CD4-positive, alpha-beta T cell (primary cell): ENCODE results near the gene IGLL5. TPM values are rescaled to one million over a fixed set of nuclear protein-coding genes. Genes with fewer than 3 reads are reported as not detected.

ENCODE experiments used
- ATAC-seq: fragments of 200-7000 bp; cut with Tn5 transposase; one replicate; pipeline ENCODE4 v1.10.0; 2022; ENCODE audit warnings: mild to moderate bottlenecking; ENCODE audit not compliant: poor library complexity
- CTCF ChIA-PET: fragments of 350-600 bp; sonication (Branson Sonifier 250); formaldehyde crosslinking; loops from one replicate; lab custom pipeline; 2021; ENCODE audit warnings: antibody characterized with exemption, inconsistent platforms; lab: Charles Lee
- POLR2A ChIA-PET: fragments of 350-600 bp; sonication (Branson Sonifier 250); formaldehyde crosslinking; loops from one replicate; lab custom pipeline; 2021; ENCODE audit warnings: antibody characterized with exemption, inconsistent platforms; lab: Charles Lee
- DNase-seq, 14 experiments: peaks; one replicate each; pipeline ENCODE4 v3.0.0-alpha.2; 2013 to 2020; ENCODE audit warnings: mixed read lengths in 2 of 14
- H3K27ac ChIP-seq, 2 donors: one replicate each; pipeline versions ENCODE4 v1.5.1 to v1.7.0; 2013; ENCODE audit warnings: low read length in 2 of 2, low read depth in 1 of 2, mild to moderate bottlenecking in 1 of 2
- H3K27me3 ChIP-seq, 2 experiments: 1 replicate in 1 of 2; 2 replicates in 1 of 2; pipeline versions ENCODE4 v1.6.1 to v1.7.0; 2013; ENCODE audit warnings: low read length in 2 of 2, control low read depth in 1 of 2, mild to moderate bottlenecking in 1 of 2, moderate library complexity in 1 of 2; ENCODE audit not compliant: insufficient read depth in 2 of 2, control insufficient read depth in 1 of 2
- H3K36me3 ChIP-seq: one replicate; pipeline ENCODE4 v1.6.1; 2013; ENCODE audit warnings: low read length, control low read depth; ENCODE audit not compliant: insufficient read depth
- H3K4me1 ChIP-seq: one replicate; pipeline ENCODE4 v1.6.1; 2013; ENCODE audit warnings: low read length, control low read depth; ENCODE audit not compliant: insufficient read depth
- H3K4me3 ChIP-seq: one replicate; pipeline ENCODE4 v1.5.1; 2013; ENCODE audit warnings: mild to moderate bottlenecking, low read length, moderate library complexity
- H3K9me3 ChIP-seq, 2 experiments: 1 replicate in 1 of 2; 2 replicates in 1 of 2; pipeline versions ENCODE4 v1.6.1 to v1.7.0; 2013; ENCODE audit warnings: low read length in 2 of 2, mild to moderate bottlenecking in 2 of 2, control low read depth in 1 of 2, moderate library complexity in 1 of 2; ENCODE audit not compliant: control insufficient read depth in 1 of 2, insufficient read depth in 1 of 2
- H3K27ac Mint-ChIP-seq: one replicate; pipeline ENCODE4 v1.8.0; 2020; ENCODE audit warnings: mixed read lengths
- H3K27me3 Mint-ChIP-seq: one replicate; pipeline ENCODE4 v1.8.0; 2021; ENCODE audit warnings: mixed read lengths
- H3K36me3 Mint-ChIP-seq: one replicate; pipeline ENCODE4 v1.8.0; 2021; ENCODE audit warnings: low read depth, mixed read lengths
- H3K4me1 Mint-ChIP-seq: one replicate; pipeline ENCODE4 v1.8.0; 2021; ENCODE audit warnings: low read depth, mixed read lengths
- H3K4me3 Mint-ChIP-seq: one replicate; pipeline ENCODE4 v1.8.0; 2020; ENCODE audit warnings: mild to moderate bottlenecking, mixed read lengths
- H3K9me3 Mint-ChIP-seq: one replicate; pipeline ENCODE4 v1.8.0; 2020; ENCODE audit warnings: mixed read lengths
- CTCF ChIP-seq: fragments of 200-600 bp; IDR thresholded peaks from one replicate; pipeline ENCODE4 v1.8.0; 2022; ENCODE audit warnings: antibody characterized with exemption, mild to moderate bottlenecking
- intact Hi-C, 2 experiments: fragments of 100-400 bp; cut with DNase I in 1 of 2; cut with micrococcal nuclease in 1 of 2; formaldehyde crosslinking; loops; one replicate each; pipeline versions ENCODE4 v1.15.1 to v1.9.0; 2023 to 2025; cut with DNase I, micrococcal nuclease
- total RNA-seq, 174 experiments: library from RNA in 2 of 174; stranded (reverse) in 2 of 174; gene quantifications; one replicate each; pipeline ENCODE4 v1.2.3 and lab custom pipeline; 2021 to 2026

Gene IGLL5
- total RNA-seq, 2 experiments from 2014 or later: not detected

GRCh38 chr22:22843848-22844247, 43.8 kb upstream of the IGLL5 start:
- no peak overlapping the region for H3K4me3 Mint-ChIP-seq
- DNase-seq (no peak), ATAC-seq (no peak)
- peaks cover 4% of the 10 kb centered on the region for H3K9me3 Mint-ChIP-seq
- no peaks in the 10 kb centered on the region for H3K36me3 Mint-ChIP-seq
- no peak for TF ChIP-seq CTCF
- ChIA-PET CTCF (no interaction called here), POLR2A (no interaction called here)
- peaks cover 53% of the 10 kb centered on the region for H3K4me1 Mint-ChIP-seq
- intact Hi-C loops: loop anchor here in 1 of 2 experiments (2.0 kb wide), 1 partner anchor 23 kb away; no protein-coding TSS in a partner anchor
- peaks cover 0 to 4% of the 10 kb centered on the region in 2 experiments for H3K9me3 ChIP-seq
- H3K27me3 Mint-ChIP-seq: no peaks in the 10 kb centered on the region
- H3K27ac Mint-ChIP-seq: no peak overlapping the region
- H3K36me3 ChIP-seq: no peaks in the 10 kb centered on the region
- H3K4me3 ChIP-seq: no peak overlapping the region
- H3K27ac ChIP-seq: no peak overlapping the region
- peaks cover 12% of the 10 kb centered on the region for H3K4me1 ChIP-seq
- H3K27me3 ChIP-seq: no peaks in the 10 kb centered on the region

- TF ChIP-seq CTCF: no peak
- no peaks in the 10 kb centered on the region for H3K36me3 Mint-ChIP-seq
- ChIA-PET CTCF (interaction anchor here (0.8 to 1.9 kb wide), 7 partner anchors 28 to 120 kb away, joined by 3 to 9 read pairs (median 6); no protein-coding TSS in a partner anchor), POLR2A (interaction anchor here (1.1 to 1.2 kb wide), 2 partner anchors 8 to 37 kb away, joined by 4 read pairs; no protein-coding TSS in a partner anchor)
- no peak for DNase-seq
- no peak overlapping the region for H3K27ac ChIP-seq
- no peaks in the 10 kb centered on the region for H3K36me3 ChIP-seq
- intact Hi-C loops: loop anchor here (2.0 to 5.0 kb wide), 3 partner anchors 26 to 44 kb away; no protein-coding TSS in a partner anchor
- no peaks in the 10 kb centered on the region for H3K27me3 Mint-ChIP-seq
- no peak overlapping the region for H3K4me3 ChIP-seq
- peaks cover 64% of the 10 kb centered on the region for H3K4me1 Mint-ChIP-seq
- no peak for ATAC-seq
- no peak overlapping the region for H3K27ac Mint-ChIP-seq
- no peaks in the 10 kb centered on the region for H3K27me3 ChIP-seq
- no peak overlapping the region for H3K4me3 Mint-ChIP-seq
- H3K9me3 ChIP-seq: no peaks in the 10 kb centered on the region
- peaks cover 22% of the 10 kb centered on the region for H3K4me1 ChIP-seq
- peaks cover 2% of the 10 kb centered on the region for H3K9me3 Mint-ChIP-seq
Observed at GRCh38 chr22:22847241-22847640, 40.4 kb upstream of the IGLL5 start.

GRCh38 chr22:22848364-22848866, 39.2 kb upstream of the IGLL5 start:
- peak; percentile 53 to 84 (median 63) for DNase-seq
- H3K4me1 Mint-ChIP-seq: peaks cover 64% of the 10 kb centered on the region
- no peaks in the 10 kb centered on the region for H3K9me3 Mint-ChIP-seq
- Histone ChIP-seq H3K9me3 (no peaks in the 10 kb centered on the region), H3K36me3 (no peaks in the 10 kb centered on the region), H3K4me1 (peaks cover 22% of the 10 kb centered on the region), H3K27me3 (no peaks in the 10 kb centered on the region), H3K4me3 (no peak overlapping the region), H3K27ac (no peak overlapping the region)
- H3K4me3 Mint-ChIP-seq: no peak overlapping the region
- H3K36me3 Mint-ChIP-seq: no peaks in the 10 kb centered on the region
- CTCF ChIA-PET: interaction anchor here (0.8 to 2.2 kb wide), 19 partner anchors 10 to 94 kb away, joined by 3 to 11 read pairs (median 4); no protein-coding TSS in a partner anchor
- intact Hi-C loops: loop anchor here (1.0 to 5.0 kb wide), 3 partner anchors 30 to 46 kb away; no protein-coding TSS in a partner anchor
- no peak overlapping the region for H3K27ac Mint-ChIP-seq
- no peaks in the 10 kb centered on the region for H3K27me3 Mint-ChIP-seq
- ATAC-seq: peak; percentile 80
- TF ChIP-seq CTCF: peak; percentile 98
- POLR2A ChIA-PET: interaction anchor here (1.2 to 1.9 kb wide), 3 partner anchors 28 to 46 kb away, joined by 3 to 7 read pairs (median 6); no protein-coding TSS in a partner anchor
